Adrenal gland (tissue), 12 donors: ENCODE results near the gene HOXD13. TPM values are rescaled to one million over a fixed set of nuclear protein-coding genes. Genes with fewer than 3 reads are reported as not detected.

ENCODE experiments used
- DNase-seq, 7 donors: peaks; one replicate each; pipeline ENCODE4 v3.0.0-alpha.2; 2019 to 2020
- H3K27ac ChIP-seq, 5 donors: fragments of 200-600 bp; sonication (generic) in 4 of 5; 1 replicate in 3 of 5; 2 replicates in 2 of 5; pipeline versions ENCODE4 v1.5.1 to v1.8.0; 2016 to 2020; ENCODE audit warnings: mild to moderate bottlenecking in 1 of 5
- H3K27me3 ChIP-seq: fragments of 200-600 bp; 2 replicates; pipeline ENCODE4 v1.8.0; 2021
- H3K36me3 ChIP-seq, 2 donors: fragments of 200-600 bp; replicated peaks in 1 of 2; 1 replicate in 1 of 2; 2 replicates in 1 of 2; pipeline versions ENCODE4 v1.5.1 to v1.8.0; 2018 to 2022
- H3K4me1 ChIP-seq, 2 donors: fragments of 200-600 bp; replicated peaks in 1 of 2; 1 replicate in 1 of 2; 2 replicates in 1 of 2; pipeline versions ENCODE4 v1.5.1 to v1.8.0; 2018 to 2021
- H3K4me3 ChIP-seq, 4 donors: fragments of 200-600 bp; sonication (generic) in 3 of 4; one replicate each; pipeline ENCODE4 v1.5.1; 2016 to 2018
- H3K9me3 ChIP-seq, 3 donors: fragments of 200-600 bp; sonication (generic) in 1 of 3; replicated peaks in 1 of 3; 1 replicate in 2 of 3; 2 replicates in 1 of 3; pipeline versions ENCODE4 v1.5.1 to v1.8.0; 2016 to 2021
- POLR2A ChIP-seq, 2 donors: fragments of 450-650 bp; IDR thresholded peaks; one replicate each; pipeline ENCODE4 v1.6.1; 2017; ENCODE audit warnings: antibody characterized with exemption in 2 of 2, mild to moderate bottlenecking in 2 of 2, moderate library complexity in 1 of 2
- WGBS, 4 donors: extraction: QIAGEN DNeasy Blood & Tissue Kit in 2 of 4; methylation state at CpG; one replicate each; pipeline versions ENCODE4 v1.1.5 to v1.1.7; 2013 to 2017; 5-methylcytosine and 5-hydroxymethylcytosine counted together
- intact Hi-C, 2 donors: fragments of 100-400 bp; cut with DNase I; formaldehyde crosslinking; loops; one replicate each; pipeline versions ENCODE4 v1.14.1 to v1.15.0; 2022 to 2023
- polyA plus RNA-seq, 3 donors: library from polyadenylated mRNA; stranded (reverse); fragments of 200-250 nt in 2 of 3; fragments of 350-450 nt in 1 of 3; fragmentation: Illumina TruSeq in 1 of 3; extraction: RNeasy Lipid Tissue Mini Kit (QIAGEN cat#74804) in 1 of 3; gene quantifications; one replicate each; pipeline ENCODE4 v1.2.3, GENCODE V29; 2013 to 2014
- total RNA-seq, 9 donors: library from RNA; depleted of rRNA in 4 of 9; stranded (reverse); fragments of >200 nt in 4 of 9; fragments of 120-200 nt in 1 of 9; fragmentation: NEBNext Ultra II Directional in 1 of 9; extraction: Animal tissue kit (Norgen Biotek cat#: 25700) in 1 of 9; gene quantifications; one replicate each; pipeline versions ENCODE4 v1.1.0 to v1.2.4, GENCODE V29; 2013 to 2023
- TF ChIP-seq, protein P1 (sequence below), 6 experiments: fragments of 450-650 bp in 4 of 6; fragments of 200-600 bp in 2 of 6; sonication (generic) in 1 of 6; IDR thresholded peaks; 1 replicate in 5 of 6; 2 replicates in 1 of 6; pipeline versions ENCODE4 v1.5.1 to v1.8.0; 2016 to 2021; ENCODE audit warnings: antibody characterized with exemption in 6 of 6, mild to moderate bottlenecking in 2 of 6, moderate library complexity in 1 of 6
- donor health status: healthy with polysubstance abuse.
- donor health status: Bipolar disorder and iron deficiency.
- donor health status: DM: yes; HTN: yes; CAD: no.
- donor health status: DM: no; HTN: no; CAD: no.
- donor health status: DM: no; HTN: no; CAD: no.
- donor health status: DM: yes; HTN: yes; CAD: no.

The HOXD13 gene
- total and polyA plus RNA-seq, 12 donors, result not detected

DNA sequence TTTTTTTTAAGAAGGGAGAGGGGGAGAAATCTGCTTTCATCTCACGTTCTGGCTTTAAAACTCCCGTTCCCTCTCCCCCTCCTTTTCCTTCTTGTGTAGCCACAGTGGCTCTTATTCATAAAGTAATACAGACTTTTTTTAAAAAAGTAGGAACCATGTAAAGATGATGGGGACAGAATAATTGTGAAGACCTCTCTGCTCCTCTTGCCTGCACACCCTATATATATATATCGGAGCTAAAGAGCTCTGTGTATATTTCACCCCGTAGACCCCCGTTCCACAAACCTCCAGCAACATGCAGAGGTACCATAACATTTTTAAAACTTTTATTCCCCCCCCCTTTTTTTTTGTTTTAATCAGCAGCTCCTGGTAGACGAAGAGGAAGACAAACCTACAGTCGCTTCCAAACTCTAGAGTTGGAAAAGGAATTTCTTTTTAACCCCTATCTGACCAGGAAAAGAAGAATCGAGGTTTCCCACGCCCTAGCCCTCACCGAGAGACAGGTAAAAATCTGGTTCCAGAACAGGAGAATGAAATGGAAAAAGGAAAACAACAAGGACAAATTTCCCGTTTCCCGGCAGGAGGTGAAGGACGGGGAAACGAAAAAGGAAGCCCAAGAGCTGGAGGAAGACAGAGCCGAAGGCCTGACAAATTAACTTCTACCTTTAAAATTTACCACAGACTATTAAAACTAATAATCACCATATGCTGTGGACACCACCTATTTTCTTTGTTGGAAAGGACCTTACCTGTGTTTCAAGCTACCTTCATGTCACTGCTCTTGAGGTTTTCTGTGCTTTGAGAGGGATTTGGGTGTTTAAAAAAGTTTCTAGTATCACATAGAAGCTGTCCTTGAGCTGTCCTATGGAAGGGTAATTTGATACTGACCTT, 38.7 kb downstream of the HOXD13 start:
- peak overlapping the region in 2 of 4 donors; percentile 42 to 78 for H3K4me3 ChIP-seq

DNA sequence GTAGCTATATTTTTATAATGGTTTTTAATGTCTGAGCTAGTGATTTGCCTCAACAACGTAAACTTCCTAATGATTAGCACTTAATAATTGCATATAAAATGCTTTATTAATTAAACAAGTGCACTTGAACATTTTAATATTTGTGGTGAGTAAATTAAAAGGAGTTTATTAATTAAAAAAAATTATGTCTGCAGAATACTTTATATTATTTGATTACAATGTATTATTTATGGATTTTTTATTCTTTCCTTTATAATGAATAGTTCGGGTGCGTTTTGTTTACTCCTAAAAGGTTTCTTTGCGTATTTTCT, 39.3 kb downstream of the HOXD13 start:
- DNase-seq, result no peak
- intact Hi-C loops, result no loop called here
- peaks cover 17 to 39% of the 10 kb centered on the region in 2 donors for H3K4me1 ChIP-seq
- H3K36me3 ChIP-seq, result peaks cover 0 to 2% of the 10 kb centered on the region in 2 donors
- no peaks in the 10 kb centered on the region for H3K27me3 ChIP-seq
- no peaks in the 10 kb centered on the region for H3K9me3 ChIP-seq
- peak overlapping the region in 2 of 4 donors; percentile 42 to 78 for H3K4me3 ChIP-seq
- peak overlapping the region in 4 of 5 donors; percentile 62 to 97 (median 78) for H3K27ac ChIP-seq
- TF ChIP-seq, protein P1, sequence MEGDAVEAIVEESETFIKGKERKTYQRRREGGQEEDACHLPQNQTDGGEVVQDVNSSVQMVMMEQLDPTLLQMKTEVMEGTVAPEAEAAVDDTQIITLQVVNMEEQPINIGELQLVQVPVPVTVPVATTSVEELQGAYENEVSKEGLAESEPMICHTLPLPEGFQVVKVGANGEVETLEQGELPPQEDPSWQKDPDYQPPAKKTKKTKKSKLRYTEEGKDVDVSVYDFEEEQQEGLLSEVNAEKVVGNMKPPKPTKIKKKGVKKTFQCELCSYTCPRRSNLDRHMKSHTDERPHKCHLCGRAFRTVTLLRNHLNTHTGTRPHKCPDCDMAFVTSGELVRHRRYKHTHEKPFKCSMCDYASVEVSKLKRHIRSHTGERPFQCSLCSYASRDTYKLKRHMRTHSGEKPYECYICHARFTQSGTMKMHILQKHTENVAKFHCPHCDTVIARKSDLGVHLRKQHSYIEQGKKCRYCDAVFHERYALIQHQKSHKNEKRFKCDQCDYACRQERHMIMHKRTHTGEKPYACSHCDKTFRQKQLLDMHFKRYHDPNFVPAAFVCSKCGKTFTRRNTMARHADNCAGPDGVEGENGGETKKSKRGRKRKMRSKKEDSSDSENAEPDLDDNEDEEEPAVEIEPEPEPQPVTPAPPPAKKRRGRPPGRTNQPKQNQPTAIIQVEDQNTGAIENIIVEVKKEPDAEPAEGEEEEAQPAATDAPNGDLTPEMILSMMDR (IDR thresholded peaks at IDR 0.05), result no peak
- no peak for TF ChIP-seq POLR2A (IDR thresholded peaks at IDR 0.05)
- 32 to 56% (median 48%) methylated on average over 4 of the region's 4 CpGs for WGBS, 4 donors

More for the DNA sequence above, 38.7 kb downstream of the HOXD13 start:
- peaks cover 17 to 40% of the 10 kb centered on the region in 2 donors for H3K4me1 ChIP-seq
- no peaks in the 10 kb centered on the region for H3K27me3 ChIP-seq
- WGBS, 4 donors, result 17 to 36% (median 22%) methylated on average over 15 of the region's 15 CpGs
- peak overlapping the region; percentile 66 to 99 (median 89) for H3K27ac ChIP-seq
- DNase-seq, result peak in 2 of 7 donors; percentile 16 to 46
- intact Hi-C loops, result no loop called here
- no peaks in the 10 kb centered on the region for H3K9me3 ChIP-seq
- TF ChIP-seq, protein P1 (IDR thresholded peaks at IDR 0.05), result no peak
- TF ChIP-seq POLR2A (IDR thresholded peaks at IDR 0.05), result no peak
- H3K36me3 ChIP-seq, result peaks cover 0 to 2% of the 10 kb centered on the region in 2 donors

DNA sequence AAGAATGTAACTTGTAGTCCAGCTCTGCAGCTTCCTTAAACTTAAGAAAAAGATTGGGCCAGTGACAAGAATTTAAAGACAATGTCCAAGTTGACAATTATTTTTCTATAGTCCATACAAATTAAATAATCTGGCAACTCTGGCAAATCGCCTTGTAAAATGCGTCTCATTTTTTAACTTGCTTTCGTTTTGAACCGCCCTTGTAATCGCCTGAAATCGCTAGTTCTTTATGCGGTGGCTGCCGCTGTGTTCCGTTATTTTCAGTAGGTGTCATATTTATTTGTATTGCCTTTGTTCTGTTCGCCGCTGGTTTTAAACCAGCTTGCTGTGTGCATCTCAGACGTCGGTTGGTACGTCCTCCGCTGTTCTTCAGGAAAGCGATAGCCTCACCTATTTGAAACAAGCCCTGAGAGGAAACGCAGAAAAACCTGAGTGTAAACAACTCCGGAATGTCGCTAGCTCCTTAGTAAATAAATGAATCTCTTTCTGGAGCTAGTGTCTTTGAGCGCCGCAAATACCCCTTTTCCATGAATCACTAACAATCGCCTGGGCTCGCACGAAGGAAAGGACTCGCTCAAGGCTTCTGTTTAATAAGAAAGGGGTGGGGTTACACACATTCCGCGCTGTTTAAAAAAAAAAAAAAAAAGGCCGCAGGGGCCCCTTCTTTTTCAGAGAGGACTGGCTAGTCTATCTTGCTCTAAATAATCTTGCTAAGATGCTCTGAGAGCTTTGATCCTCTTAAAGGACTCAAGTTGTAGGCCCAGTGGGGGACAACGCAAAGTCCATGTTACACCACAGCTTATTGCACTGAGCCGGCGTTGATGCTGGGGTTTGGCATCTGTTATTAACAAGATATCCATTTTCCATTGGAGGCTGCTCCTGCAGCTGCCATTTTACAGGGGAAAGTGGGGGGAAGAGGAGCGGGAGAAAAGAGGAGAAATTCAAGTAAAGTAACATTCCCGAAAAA, 40.0 kb downstream of the HOXD13 start:
- Histone ChIP-seq H3K4me1 (peaks cover 17 to 33% of the 10 kb centered on the region in 2 donors), H3K27me3 (no peaks in the 10 kb centered on the region), H3K36me3 (peaks cover 0 to 2% of the 10 kb centered on the region in 2 donors), H3K9me3 (no peaks in the 10 kb centered on the region), H3K4me3 (peak overlapping the region in 2 of 4 donors; percentile 42 to 78), H3K27ac (peak overlapping the region; percentile 37 to 97 (median 65))
- DNase-seq, result peak in 4 of 7 donors; percentile 10 to 58 (median 34)
- TF ChIP-seq, protein P1 (IDR thresholded peaks at IDR 0.05), result no peak
- TF ChIP-seq POLR2A (IDR thresholded peaks at IDR 0.05), result peak in 1 of 2 donors; percentile 12
- WGBS, 4 donors, result 35 to 67% (median 45%) methylated on average over 33 of the region's 33 CpGs
- intact Hi-C loops, result no loop called here

DNA sequence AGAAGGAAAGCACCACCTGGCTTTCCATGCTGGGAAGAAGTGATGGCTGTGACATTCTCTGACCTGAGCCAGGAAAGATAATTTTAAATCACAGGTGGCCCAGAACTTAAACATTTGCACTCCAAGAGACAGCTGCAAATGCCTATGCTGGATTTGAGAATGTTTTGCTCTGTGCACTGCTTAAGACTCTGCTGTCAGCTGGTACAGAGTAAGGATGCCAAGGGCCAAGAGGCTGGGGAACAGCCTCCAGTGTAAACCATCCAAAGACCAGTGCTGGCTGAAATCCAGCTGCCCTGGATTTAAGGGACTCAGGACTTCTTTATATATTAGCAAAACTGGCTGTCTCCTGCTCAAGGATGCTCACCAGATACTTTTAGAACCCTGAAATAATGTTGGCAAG, 40.9 kb downstream of the HOXD13 start:
- no peaks in the 10 kb centered on the region for H3K27me3 ChIP-seq
- peaks cover 0 to 2% of the 10 kb centered on the region in 2 donors for H3K36me3 ChIP-seq
- no peak overlapping the region for H3K4me3 ChIP-seq
- TF ChIP-seq, protein P1 (IDR thresholded peaks at IDR 0.05), result no peak
- no peak for TF ChIP-seq POLR2A (IDR thresholded peaks at IDR 0.05)
- peak overlapping the region in 3 of 5 donors; percentile 65 to 97 (median 89) for H3K27ac ChIP-seq
- intact Hi-C loops, result no loop called here
- peaks cover 21 to 39% of the 10 kb centered on the region in 2 donors for H3K4me1 ChIP-seq
- peak in 2 of 7 donors; percentile 27 to 57 for DNase-seq
- H3K9me3 ChIP-seq, result no peaks in the 10 kb centered on the region
